ENCODE data around the gene PPP1R37.

Gene PPP1R37

DNA sequence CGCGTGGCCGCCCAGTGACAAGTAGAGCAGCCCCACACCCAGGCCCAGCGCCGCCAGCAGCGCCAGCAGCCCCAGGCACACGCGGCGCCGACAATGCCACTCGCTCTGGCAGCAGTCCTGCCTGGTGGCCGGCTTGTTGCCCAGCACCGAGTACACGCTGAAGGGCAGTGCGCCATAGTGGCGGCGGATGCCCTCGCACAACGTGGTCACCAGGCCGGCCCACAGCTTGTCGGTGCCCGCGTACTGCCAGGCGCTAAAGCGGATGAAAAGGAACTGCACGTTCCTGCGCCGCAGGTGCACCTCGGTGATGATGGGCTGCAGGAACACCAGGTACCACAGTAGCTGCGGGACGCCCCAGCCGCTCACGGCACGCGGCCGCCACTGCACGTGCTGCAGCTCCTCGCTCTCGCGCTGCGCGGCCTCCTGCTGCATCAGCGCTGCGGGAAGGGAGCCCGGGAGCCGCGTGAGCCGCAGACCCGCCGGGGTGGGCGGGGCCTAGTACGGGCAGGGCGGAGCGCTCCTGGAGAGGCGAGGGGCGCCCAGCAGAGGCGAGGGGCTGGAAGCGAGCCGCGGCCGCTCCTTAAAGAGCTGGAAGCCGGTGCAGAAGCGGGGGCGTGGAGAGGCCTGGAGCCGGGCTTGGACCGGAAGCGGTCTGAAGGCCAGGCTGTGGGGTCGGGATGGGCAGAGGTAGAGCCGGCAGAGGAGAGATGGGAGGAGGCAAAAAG is 60.5 kb downstream of the PPP1R37 start:
- peak overlapping the region; percentile 83 for H4K91ac ChIP-seq (ENCODE audit: low read depth, low read length, poor library complexity)
- H3K4me2 ChIP-seq (ENCODE audit: insufficient read depth, low read length, poor library complexity, severe bottlenecking), result peak overlapping the region; percentile 45
- peak overlapping the region; percentile 98 for H2AK5ac ChIP-seq (ENCODE audit: low read depth, low read length)
- H4K8ac ChIP-seq (ENCODE audit: low read depth, low read length), result no peak overlapping the region
- peak overlapping the region; percentile 85 for H2BK5ac ChIP-seq (ENCODE audit: low read length)
- H2BK12ac ChIP-seq (ENCODE audit: low read length), result peak overlapping the region; percentile 81
- H3K9me3 ChIP-seq (replicated peaks in 1 of 2; ENCODE audit: control insufficient read depth in 2 of 2, insufficient read depth in 1 of 2, low read depth in 1 of 2, low read length in 2 of 2), result peaks cover 0 to 10% of the 10 kb centered on the region in 2 donors
- peaks cover 0 to 11% of the 10 kb centered on the region in 2 donors for H3K36me3 ChIP-seq (replicated peaks in 1 of 2; ENCODE audit: control insufficient read depth in 2 of 2, insufficient read depth in 2 of 2, low read length in 2 of 2)
- DNase-seq (ENCODE audit: low spot score), result peak; percentile 66
- H3K4me3 ChIP-seq (ENCODE audit: low read length in 2 of 2), result peak overlapping the region in 1 of 2 donors; percentile 66
- H2BK15ac ChIP-seq (ENCODE audit: low read length), result peak overlapping the region; percentile 94
- no peak overlapping the region for H3K27ac ChIP-seq (replicated peaks; ENCODE audit: low read length)
- H3K4me1 ChIP-seq (ENCODE audit: control insufficient read depth in 2 of 2, insufficient read depth in 1 of 2, low read depth in 1 of 2, low read length in 2 of 2), result peaks cover 0 to 13% of the 10 kb centered on the region in 2 donors
- H3K9ac ChIP-seq (ENCODE audit: low read depth, low read length, poor library complexity), result peak overlapping the region; percentile 93
- H2AFZ ChIP-seq (ENCODE audit: low read length), result no peak overlapping the region
- H3K23ac ChIP-seq (ENCODE audit: low read depth, low read length, poor library complexity), result peak overlapping the region; percentile 100
- H2BK120ac ChIP-seq (ENCODE audit: low read depth, low read length), result peak overlapping the region; percentile 31
- peaks cover 4% of the 10 kb centered on the region for H3K79me1 ChIP-seq (ENCODE audit: low read depth, low read length)
- peak overlapping the region; percentile 99 for H3K14ac ChIP-seq (ENCODE audit: low read length)
- peaks cover 6 to 35% (median 14%) of the 10 kb centered on the region in 3 experiments for H3K27me3 ChIP-seq (ENCODE audit: control insufficient read depth in 3 of 3, insufficient read depth in 3 of 3, low read depth in 1 of 3, low read length in 3 of 3)
- H3K18ac ChIP-seq (ENCODE audit: low read length), result peak overlapping the region; percentile 96
- no CpG with 5 or more reads among the region's 69 CpGs for WGBS, 2 donors (ENCODE audit: extremely low coverage in 2 of 2, insufficient read length in 2 of 2, insufficient replicate concordance in 1 of 2)
- peak overlapping the region; percentile 47 for H3K4ac ChIP-seq (ENCODE audit: low read length)

DNA sequence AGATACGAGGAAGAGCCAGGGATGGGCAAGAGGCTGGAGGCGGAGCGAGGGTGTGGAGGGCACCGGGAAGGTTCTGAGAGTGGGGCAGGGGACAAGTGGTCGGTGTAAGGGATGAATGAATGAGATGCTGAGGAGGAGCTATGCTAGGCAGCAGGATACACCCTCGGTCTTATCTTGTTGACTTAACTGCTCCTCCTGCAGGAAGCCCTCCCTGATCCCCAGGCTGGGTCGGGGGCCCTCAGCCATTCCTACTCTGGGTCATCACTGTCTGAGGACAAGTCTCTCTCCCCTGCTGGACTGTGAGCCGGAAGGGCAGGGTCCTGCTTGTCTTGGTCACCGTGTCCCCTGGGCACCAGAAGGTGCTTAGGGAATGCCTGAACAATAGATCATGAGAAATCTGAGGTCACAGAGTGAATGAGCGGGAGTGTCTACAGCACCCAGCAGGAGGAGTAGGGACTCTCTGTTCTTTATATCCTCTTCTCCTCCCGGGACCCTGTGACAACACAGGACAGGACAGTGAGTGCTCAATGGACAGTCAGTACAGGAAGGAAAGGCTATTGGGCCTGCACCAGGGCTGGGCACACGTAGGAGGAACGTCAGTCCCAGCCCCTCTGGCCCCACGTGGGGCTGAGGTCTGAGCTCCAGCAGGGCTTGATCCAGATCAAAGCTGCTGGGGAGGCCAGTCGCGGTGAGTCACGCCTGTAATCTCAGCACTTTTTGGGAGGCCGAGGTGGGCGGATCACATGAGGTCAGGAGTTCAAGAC is 61.3 kb downstream of the PPP1R37 start:
- no CpG with 5 or more reads among the region's 19 CpGs for WGBS, 2 donors (ENCODE audit: extremely low coverage in 2 of 2, insufficient read length in 2 of 2, insufficient replicate concordance in 1 of 2)
- Histone ChIP-seq H3K4ac (ENCODE audit: low read length) (no peak overlapping the region), H3K4me3 (ENCODE audit: low read length in 2 of 2) (peak overlapping the region in 1 of 2 donors; percentile 24)

DNA sequence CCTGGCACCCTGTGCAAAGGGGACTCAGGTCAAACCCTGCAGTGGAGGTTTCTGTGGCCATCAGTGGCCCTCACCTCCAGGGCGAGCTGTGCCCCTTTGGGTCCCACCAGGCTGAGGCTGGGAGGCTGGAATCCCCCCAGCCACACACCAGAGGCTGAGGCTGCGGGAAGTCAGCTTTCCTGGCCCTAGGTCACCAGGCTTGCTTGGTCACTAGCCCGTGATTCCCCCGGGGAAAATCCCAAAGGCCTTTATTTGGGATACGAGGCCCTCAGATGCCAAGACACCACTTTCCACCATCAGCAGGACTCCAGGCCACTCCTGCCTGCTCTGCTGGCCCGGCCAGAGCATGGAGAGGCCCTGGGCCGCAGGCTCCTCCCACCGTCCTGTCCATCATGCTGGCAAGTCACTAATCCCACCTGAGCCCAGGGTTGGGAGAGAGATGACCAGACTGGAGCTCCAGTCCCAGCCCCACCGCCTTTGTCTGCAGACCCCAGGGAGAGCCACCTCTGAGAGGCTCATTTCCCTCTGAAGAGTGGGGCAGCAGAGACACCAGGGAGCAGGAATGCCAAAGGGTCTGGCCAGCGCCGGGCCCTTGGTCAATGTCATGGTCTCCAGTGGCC is 63.1 kb downstream of the PPP1R37 start:
- Histone ChIP-seq H3K4me3 (ENCODE audit: low read length in 2 of 2) (no peak overlapping the region), H2BK5ac (ENCODE audit: low read length) (no peak overlapping the region), H2BK15ac (ENCODE audit: low read length) (peak overlapping the region; percentile 45), H3K27me3 (ENCODE audit: control insufficient read depth in 3 of 3, insufficient read depth in 3 of 3, low read depth in 1 of 3, low read length in 3 of 3) (peaks cover 14 to 34% (median 28%) of the 10 kb centered on the region in 3 experiments), H2AK5ac (ENCODE audit: low read depth, low read length) (peak overlapping the region; percentile 30), H2AFZ (ENCODE audit: low read length) (no peak overlapping the region), H3K9me3 (replicated peaks in 1 of 2; ENCODE audit: control insufficient read depth in 2 of 2, insufficient read depth in 1 of 2, low read depth in 1 of 2, low read length in 2 of 2) (peaks cover 0 to 10% of the 10 kb centered on the region in 2 donors), H3K9ac (ENCODE audit: low read depth, low read length, poor library complexity) (no peak overlapping the region), H3K4ac (ENCODE audit: low read length) (no peak overlapping the region), H4K8ac (ENCODE audit: low read depth, low read length) (no peak overlapping the region), H3K18ac (ENCODE audit: low read length) (peak overlapping the region; percentile 35), H2BK120ac (ENCODE audit: low read depth, low read length) (no peak overlapping the region), H3K4me1 (ENCODE audit: control insufficient read depth in 2 of 2, insufficient read depth in 1 of 2, low read depth in 1 of 2, low read length in 2 of 2) (peaks cover 0 to 13% of the 10 kb centered on the region in 2 donors), H3K14ac (ENCODE audit: low read length) (no peak overlapping the region), H3K27ac (replicated peaks; ENCODE audit: low read length) (no peak overlapping the region), H2BK12ac (ENCODE audit: low read length) (no peak overlapping the region), H3K23ac (ENCODE audit: low read depth, low read length, poor library complexity) (no peak overlapping the region), H3K4me2 (ENCODE audit: insufficient read depth, low read length, poor library complexity, severe bottlenecking) (no peak overlapping the region), H3K36me3 (replicated peaks in 1 of 2; ENCODE audit: control insufficient read depth in 2 of 2, insufficient read depth in 2 of 2, low read length in 2 of 2) (peaks cover 0 to under 1% of the 10 kb centered on the region in 2 donors), H3K79me1 (ENCODE audit: low read depth, low read length) (peaks cover 6% of the 10 kb centered on the region), H4K91ac (ENCODE audit: low read depth, low read length, poor library complexity) (no peak overlapping the region)
- no CpG with 5 or more reads among the region's 11 CpGs for WGBS, 2 donors (ENCODE audit: extremely low coverage in 2 of 2, insufficient read length in 2 of 2, insufficient replicate concordance in 1 of 2)
- no peak for DNase-seq (ENCODE audit: low spot score)

More for the DNA sequence above, 61.3 kb downstream of the PPP1R37 start:
- peak overlapping the region; percentile 94 for H2BK15ac ChIP-seq (ENCODE audit: low read length)
- no peak overlapping the region for H2BK120ac ChIP-seq (ENCODE audit: low read depth, low read length)
- H3K23ac ChIP-seq (ENCODE audit: low read depth, low read length, poor library complexity), result peak overlapping the region; percentile 67
- H2AFZ ChIP-seq (ENCODE audit: low read length), result no peak overlapping the region
- H3K79me1 ChIP-seq (ENCODE audit: low read depth, low read length), result peaks cover 4% of the 10 kb centered on the region
- H3K18ac ChIP-seq (ENCODE audit: low read length), result peak overlapping the region; percentile 96
- peaks cover 9 to 35% (median 14%) of the 10 kb centered on the region in 3 experiments for H3K27me3 ChIP-seq (ENCODE audit: control insufficient read depth in 3 of 3, insufficient read depth in 3 of 3, low read depth in 1 of 3, low read length in 3 of 3)
- H3K36me3 ChIP-seq (replicated peaks in 1 of 2; ENCODE audit: control insufficient read depth in 2 of 2, insufficient read depth in 2 of 2, low read length in 2 of 2), result peaks cover 0 to 11% of the 10 kb centered on the region in 2 donors
- H3K14ac ChIP-seq (ENCODE audit: low read length), result no peak overlapping the region
- H2BK12ac ChIP-seq (ENCODE audit: low read length), result peak overlapping the region; percentile 82
- no peak overlapping the region for H3K27ac ChIP-seq (replicated peaks; ENCODE audit: low read length)
- no peak for DNase-seq (ENCODE audit: low spot score)
- H3K4me2 ChIP-seq (ENCODE audit: insufficient read depth, low read length, poor library complexity, severe bottlenecking), result peak overlapping the region; percentile 45
- peak overlapping the region; percentile 85 for H2BK5ac ChIP-seq (ENCODE audit: low read length)
- no peak overlapping the region for H4K8ac ChIP-seq (ENCODE audit: low read depth, low read length)
- H3K4me1 ChIP-seq (ENCODE audit: control insufficient read depth in 2 of 2, insufficient read depth in 1 of 2, low read depth in 1 of 2, low read length in 2 of 2), result peaks cover 0 to 13% of the 10 kb centered on the region in 2 donors
- no peak overlapping the region for H4K91ac ChIP-seq (ENCODE audit: low read depth, low read length, poor library complexity)
- peak overlapping the region; percentile 38 for H3K9ac ChIP-seq (ENCODE audit: low read depth, low read length, poor library complexity)
- H3K9me3 ChIP-seq (replicated peaks in 1 of 2; ENCODE audit: control insufficient read depth in 2 of 2, insufficient read depth in 1 of 2, low read depth in 1 of 2, low read length in 2 of 2), result peaks cover 0 to 10% of the 10 kb centered on the region in 2 donors
- H2AK5ac ChIP-seq (ENCODE audit: low read depth, low read length), result peak overlapping the region; percentile 0
